HG02678 (cell line): Measurements from ENCODE around the gene ERC1.
"Not testable (repeated sequence)": the region's sequence is repeated elsewhere in the genome, so short reads cannot be mapped to it uniquely, and the experiment has no call there.

ENCODE experiments used
- ATAC-seq: cut with Tn5 transposase; IDR thresholded peaks from one replicate; pipeline ENCODE4 v1.9.1; 2021; ENCODE audit warnings: mild to moderate bottlenecking, moderate library complexity; ENCODE audit not compliant: unreplicated experiment

Gene ERC1

DNA sequence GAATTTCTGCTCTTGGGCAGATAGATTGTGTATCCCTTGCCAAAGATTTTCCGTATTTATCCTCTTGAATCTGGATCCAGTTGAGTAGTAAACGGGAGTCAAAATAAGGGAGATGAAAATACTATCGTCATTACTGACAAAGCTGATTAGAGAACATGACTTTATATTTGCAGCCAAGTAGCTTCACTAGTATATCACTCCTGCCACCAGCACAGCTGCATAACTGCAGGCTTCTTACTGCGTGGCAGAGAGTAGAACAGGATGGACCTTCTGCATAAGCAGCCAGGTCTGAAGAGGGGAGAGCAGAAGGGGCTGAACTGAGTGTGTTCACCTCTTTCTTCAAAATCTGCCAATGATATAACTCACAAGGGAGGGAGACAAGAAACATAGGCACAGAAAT is 319.6 kb downstream of the ERC1 start:
- no peak for ATAC-seq

DNA sequence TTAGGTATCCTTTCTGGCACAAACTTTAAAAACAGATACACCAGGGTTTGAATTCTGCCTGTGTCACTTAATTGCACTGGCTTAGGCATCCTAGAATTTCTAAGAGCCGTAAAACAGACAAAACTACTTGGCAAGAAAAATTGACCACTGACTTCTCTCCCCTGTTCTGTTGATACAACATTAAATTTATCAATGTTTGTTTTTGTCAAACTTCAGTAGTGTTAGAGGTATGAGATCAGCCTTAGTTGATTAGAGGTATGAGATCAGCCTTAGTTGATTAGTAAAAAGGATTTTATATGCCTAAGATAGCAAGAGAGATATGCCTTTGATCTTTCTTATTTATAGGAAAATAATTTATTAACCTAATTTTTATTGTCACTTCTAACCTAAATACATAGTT is 320.1 kb downstream of the ERC1 start:
- ATAC-seq, result no peak

DNA sequence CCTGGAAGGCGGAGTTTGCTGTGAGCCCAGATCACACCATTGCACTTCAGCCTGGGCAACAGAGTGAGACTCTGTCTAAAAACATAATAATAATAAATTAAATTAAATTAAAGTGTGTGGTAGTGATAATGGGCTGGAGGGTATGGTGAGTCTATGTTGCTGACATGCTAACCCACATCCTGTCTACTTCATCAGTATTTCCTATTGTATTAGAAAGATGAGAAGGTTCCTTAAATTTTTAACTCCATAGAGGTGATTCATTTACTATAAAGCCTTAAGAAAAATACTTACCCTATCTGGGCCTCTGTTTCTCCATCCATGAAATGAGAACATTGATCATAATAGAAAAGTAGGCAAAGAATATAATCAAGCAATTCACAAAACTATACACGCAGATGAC is 322.9 kb downstream of the ERC1 start:
- no peak for ATAC-seq

DNA sequence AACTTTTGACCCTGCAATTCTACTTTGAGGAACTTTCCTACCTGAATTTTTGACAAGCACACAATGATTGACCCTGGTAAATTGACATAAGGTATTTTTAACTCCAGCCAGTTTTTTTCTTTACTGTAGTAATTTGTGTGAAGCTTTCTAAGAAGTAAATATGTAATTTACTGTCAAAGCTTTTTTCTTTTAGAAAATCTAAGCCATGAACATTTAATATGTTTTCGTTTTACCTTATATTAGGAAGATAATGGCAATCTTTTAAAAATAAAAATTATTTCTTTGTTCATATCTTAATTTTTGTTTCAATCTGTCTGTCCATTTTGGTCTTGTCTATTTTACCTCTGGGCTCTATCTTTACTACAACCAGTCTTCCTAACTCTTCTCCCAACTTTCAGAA is 323.5 kb downstream of the ERC1 start:
- no peak for ATAC-seq

DNA sequence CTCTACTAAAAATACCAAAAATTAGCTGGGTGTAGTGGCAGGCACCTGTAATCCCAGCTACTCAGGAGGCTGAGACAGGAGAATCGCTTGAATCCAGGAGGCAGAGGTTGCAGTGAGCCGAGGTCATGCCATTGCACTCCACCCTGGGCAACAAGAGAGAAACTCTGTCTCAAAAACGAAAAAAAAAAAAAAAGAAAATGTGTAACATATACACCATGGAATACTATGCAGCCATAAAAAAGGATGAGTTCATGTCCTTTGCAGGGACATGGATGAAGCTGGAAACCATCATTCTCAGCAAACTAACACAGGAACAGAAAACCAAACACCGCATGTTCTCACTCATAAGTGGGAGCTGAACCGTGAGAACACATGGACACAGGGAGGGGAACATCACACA is 326.0 kb downstream of the ERC1 start:
- ATAC-seq, result not testable (repeated sequence)

DNA sequence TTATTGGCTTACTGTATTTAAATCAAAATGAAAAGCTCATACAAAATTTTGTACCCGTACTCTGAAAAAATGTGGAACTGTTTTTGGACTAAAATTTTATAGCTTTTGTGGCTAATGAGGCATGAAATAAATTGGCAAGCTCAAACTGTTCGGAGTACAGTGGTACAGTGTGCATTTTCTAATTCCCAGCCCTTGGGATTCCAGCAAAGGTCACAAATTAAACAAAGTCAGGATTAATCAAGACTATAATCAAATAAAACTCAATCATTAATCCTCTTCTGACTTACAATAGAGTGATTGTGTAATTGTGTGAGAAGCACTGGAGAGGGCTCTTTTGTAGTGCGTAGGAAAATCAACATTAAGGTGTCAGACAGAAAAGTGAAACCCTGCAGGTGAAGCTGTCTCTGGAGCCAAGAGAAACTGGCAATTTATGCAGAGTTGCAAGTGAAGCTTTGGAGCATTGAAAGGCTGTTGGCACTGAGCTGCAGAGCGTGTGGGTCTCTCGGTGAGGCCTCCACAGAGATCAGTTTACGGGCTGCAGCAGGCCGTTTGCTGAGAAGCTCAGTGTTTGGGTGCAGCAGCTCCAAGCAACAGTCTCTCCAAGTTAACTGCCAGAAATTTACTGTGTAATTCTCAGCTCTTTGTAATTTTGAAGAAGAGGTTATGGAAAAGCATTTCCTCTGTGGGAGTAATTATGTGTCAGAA is 327.5 kb downstream of the ERC1 start:
- ATAC-seq, result no peak

DNA sequence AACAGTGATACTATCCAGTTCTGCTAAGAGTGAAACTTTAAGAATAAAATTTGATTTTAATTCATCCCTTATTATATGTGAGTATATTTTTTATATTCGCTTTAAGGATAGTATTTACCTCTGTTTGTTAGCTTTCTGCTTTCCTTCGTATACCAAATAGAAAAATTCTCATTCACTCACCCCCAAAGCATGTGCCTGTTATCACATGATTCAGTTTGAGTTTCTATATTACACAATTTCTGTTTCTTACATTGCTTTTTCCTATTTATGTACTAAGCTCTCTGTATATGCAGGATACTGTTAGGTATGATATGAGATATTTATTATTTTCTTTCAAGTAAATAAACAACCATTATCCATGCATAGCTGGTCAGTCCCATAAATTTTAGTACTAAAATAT is 328.2 kb downstream of the ERC1 start:
- no peak for ATAC-seq

DNA sequence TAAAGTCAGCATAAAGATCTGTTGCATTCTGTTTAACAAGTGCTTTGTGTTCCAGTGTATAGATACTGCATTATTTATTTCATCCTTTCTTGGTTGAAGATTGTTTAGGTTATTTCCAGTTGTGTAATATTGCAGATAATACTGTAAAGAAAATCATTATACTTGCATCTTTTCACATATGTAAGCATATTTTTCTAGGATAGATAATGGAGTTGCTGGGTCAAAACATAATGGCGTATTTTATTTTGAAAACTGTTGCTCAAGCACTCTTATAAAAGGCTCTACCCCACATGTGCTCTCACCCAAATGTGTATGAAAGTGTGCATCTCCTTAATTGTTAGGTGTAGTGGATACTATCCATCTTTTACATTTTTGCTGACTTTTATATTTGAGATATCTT is 329.0 kb downstream of the ERC1 start:
- no peak for ATAC-seq

DNA sequence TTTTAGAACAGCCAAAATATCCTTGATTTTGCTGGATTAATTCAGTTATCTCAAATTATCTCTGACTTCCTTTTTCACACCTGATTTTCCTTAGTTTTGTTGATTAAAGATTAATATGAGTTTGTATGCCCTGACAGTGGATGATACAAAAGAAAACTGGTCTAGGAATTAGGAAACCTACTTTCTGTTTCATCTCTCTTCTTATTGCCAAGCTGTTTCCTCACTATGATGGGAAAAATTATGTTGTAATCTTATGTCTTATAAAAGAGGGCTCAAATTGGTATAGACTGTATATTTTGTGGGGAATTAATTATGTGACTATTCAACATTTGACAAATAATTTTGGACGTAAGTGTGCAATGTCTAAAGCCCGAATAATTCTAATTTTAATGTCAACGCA is 331.8 kb downstream of the ERC1 start:
- no peak for ATAC-seq

DNA sequence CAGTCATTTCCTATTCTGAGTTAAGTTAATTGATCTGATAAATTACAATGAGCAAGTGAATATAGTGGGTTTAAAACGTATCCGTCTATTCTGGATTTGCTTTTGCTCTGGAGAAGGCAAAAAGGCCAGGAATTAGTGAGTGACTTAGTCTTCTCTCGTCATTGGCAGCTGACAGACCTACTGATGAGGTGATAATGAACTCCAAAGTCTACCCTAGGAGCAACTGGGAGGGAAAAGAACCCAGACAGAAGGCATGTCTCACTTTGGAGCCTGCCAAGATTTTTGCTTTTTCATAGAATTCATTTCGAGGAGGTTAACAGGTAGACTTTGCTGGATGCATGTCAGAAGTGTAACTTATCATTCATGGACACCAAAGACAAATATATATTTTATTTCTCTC is 333.1 kb downstream of the ERC1 start:
- no peak for ATAC-seq

DNA sequence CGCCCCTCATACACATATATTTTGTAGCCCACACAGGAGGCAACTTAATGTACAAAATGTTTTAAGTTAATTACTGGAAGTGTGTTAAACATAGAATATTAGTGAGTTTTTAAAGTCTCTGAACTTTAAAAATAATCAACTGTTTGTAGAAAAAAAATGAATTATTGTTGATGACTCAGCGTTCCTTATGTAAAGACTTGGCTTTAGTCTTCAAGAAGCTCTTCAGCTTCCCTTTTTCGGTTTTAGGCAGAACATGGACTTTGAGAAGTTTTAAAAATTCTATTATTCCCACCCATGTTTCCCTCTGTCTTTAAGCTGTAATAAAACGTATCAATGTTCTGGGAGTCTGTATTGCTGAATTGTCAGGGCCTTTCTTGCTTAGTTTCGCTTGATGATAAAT is 333.9 kb downstream of the ERC1 start:
- no peak for ATAC-seq

DNA sequence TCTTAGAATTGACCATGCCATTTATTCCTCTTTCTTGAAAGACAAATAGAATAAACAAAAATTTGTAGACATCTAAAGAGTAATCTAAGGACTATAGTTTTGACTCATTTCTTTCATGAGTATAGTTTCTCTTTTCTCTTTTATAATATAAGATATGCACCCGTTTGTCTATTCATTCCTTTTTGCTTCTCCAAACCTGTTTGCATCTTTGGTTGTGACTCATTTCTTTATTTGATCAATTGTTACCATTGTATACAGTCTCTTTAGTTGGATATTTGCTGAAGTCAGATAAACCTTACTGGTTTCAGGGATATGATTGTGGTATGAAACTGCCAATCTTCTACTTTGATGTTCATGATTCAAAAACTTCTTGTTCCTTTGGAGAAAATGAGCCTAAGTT is 334.6 kb downstream of the ERC1 start:
- no peak for ATAC-seq

DNA sequence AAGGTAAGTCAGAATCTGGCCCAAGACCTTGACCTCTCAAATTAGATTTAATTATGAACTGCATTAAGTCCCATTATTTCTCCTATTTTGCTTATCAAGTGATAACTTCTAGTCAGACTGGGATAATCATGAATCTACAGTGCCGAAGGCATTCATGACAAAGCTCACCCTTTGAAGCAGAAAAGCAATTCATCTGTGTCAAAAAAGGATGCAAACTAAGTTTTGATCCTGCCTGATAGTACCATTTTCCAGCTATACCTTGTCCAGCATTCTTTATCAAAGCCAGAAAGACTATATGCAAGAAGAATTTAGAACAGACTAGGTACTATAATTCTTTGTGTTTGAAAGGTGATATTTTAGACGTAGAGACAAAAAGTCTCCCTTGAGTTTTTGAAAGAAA is 335.2 kb downstream of the ERC1 start:
- no peak for ATAC-seq

DNA sequence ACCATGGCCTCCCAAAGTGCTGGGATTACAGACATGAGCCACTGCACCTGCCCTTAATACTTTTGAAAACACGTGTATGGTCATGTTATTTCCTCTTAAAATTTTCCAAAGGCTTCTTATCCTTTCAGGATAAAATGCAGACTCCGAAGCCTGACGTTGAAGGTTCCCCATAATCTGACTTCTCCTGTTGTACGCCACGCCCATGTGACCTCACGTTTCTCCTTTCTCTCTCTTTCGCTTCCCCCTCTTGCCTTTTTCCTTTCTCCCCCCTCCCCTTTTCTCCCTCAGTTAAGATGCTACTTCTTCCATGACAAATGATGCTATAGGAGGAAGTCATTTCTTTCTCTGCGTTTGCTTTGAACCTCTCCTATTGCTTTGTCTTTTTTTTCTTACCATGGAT is 337.4 kb downstream of the ERC1 start:
- no peak for ATAC-seq

DNA sequence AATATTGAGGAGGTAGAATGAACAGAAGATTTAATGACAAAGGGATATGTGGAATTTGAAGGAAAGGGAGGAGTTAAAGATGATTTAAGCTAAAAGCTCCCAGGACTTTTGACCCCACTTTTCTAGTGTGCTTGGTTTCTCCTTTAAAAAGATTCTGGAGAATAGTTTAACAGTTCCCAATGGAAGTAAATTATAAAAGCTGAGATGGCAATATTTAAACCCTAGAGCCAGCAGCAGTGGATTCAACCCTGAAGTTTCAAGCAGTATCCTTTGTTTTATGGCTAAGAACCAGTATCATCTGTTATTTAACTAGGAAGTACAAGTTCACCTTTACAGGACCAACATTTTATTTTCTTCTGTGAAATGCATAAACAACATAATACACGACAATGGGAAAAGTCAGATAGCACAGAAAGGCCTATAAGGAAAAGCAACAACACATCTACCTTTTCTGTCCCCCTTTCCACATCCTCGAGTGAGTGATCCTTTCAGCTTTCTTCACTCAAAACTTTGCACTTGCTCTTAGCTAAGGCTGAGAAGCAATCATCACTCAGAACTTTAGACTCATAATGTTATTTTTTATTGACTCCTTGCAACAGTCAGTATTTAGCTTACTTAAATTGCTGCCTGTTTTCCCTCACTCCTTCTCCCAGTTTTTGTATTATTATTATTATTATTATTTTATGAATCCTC is 338.9 kb downstream of the ERC1 start:
- ATAC-seq, result no peak

DNA sequence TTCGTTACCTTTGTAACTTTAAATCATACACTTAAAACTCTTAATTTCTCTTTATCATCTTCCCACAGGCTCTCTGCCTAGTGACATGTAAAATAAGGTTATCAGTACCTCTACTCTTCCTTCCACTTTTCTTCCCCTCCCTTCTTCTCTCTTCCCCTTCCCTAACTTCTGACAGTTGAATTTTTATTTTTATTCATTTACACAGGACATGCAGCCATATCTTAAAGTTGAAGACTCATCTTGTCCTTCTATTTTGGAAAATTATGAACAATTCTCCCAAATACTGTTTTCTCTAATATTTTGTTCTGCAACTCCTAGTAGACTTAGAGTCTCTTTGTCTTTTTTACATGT is 339.4 kb downstream of the ERC1 start:
- ATAC-seq, result no peak

DNA sequence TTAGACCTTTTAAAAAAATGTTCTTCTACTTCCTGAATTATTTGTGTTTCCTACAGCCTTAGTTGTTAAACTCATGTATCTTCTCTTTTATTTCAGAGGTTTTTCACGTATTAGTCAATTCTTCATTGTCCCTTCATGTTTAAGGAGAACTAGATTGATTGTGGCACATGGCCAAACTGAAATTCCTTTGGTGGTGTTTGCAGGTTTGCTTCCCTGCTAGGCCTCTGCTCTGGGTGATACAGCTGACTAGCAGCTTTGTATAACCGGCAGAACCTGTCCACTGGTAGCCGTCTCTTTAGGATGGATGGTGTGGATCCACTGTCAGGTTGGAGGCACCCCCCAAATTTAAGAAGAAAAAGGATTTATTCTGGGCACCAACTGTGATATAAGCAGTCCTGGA is 341.3 kb downstream of the ERC1 start:
- ATAC-seq, result no peak

DNA sequence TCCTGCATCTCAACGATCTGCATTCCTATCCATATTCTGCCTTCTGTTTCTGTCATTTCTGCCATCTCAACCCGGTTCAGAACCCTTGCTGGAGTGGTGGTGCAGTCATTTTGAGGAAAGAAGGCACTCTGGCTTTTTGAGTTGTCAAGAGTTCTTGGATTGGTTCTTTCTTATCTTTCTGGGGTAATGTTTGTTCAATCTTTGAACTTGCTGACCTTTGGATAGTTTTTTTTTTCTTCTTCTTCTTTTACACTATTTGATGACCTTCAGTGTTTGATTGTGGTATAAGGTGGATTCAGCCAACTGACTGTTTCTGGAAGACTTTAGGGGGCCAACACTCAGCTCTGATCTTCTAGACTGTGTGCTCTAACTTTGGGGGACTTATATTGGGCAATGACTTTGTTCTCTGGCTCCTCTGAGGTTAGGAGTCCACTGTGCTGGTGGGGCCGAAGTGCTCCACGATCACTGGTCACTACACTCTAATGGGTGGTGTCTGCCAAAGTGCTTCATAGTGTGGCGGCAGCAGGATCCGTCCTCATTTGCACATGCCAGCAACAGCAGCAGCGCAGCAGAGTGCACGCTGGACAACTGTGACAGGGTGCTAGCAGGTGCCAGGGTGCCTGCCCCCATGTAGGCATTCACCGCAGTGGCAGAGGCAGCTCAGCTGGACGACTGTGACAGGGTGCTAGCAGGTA is 347.6 kb downstream of the ERC1 start:
- ATAC-seq, result no peak

DNA sequence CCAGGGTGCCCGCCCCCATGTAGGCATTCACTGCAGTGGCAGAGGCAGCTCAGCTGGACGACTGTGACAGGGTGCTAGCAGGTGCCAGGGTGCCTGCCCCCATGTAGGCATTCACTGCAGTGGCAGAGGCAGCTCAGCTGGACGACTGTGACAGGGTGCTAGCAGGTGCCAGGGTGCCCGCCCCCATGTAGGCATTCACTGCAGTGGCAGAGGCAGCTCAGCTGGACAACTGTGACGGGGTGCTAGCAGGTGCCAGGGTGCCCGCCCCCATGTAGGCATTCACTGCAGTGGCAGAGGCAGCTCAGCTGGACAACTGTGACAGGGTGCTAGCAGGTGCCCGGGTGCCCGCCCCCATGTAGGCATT is 348.1 kb downstream of the ERC1 start:
- not testable (repeated sequence) for ATAC-seq

DNA sequence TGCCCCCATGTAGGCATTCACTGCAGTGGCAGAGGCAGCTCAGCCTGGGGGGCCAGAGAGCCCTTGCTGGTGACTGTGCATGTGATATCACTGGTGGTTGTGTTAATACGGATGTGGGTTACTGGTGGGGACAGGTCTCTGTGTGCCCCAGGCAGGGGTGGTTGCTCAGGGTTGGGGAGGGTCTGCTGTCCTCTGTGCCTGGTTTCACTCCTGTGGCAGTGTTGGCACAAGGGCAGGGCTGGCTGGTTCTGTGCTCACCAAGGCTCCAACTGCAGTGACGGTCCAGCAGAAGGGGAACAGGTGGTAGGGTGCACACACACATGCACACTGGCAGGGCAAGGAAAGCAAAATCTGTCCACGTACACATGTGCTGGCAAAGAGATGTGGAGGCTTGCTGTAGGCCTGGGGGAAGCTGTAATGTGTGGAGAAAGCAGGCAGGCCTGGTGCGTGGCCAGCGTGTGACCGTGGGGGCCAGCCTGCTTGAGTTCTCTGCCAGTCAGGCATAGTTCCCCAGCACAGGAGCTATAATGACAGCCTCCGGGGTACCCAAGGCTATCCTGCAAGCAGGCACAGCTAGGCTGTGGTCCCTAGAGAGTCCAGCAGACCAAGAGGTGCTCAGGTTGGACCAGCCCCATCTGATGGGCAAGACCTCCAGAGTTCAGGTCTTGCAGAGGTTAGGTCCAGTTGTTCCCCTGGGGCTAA is 348.7 kb downstream of the ERC1 start:
- ATAC-seq, result no peak

DNA sequence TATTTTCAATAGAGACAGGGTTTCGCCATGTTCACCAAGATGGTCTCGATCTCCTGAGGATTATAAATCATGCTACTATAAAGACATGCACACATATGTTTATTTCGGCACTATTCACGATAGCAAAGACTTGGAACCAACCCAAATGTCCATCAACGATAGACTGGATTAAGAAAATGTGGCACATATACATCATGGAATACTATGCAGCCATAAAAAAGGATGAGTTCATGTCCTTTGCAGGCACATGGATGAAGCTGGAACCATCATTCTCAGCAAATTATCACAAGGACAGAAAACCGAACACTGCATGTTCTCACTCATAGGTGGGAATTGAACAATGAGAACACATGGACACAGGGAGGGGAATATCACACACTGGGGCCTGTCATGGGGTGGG is 350.2 kb downstream of the ERC1 start:
- ATAC-seq, result not testable (repeated sequence)

DNA sequence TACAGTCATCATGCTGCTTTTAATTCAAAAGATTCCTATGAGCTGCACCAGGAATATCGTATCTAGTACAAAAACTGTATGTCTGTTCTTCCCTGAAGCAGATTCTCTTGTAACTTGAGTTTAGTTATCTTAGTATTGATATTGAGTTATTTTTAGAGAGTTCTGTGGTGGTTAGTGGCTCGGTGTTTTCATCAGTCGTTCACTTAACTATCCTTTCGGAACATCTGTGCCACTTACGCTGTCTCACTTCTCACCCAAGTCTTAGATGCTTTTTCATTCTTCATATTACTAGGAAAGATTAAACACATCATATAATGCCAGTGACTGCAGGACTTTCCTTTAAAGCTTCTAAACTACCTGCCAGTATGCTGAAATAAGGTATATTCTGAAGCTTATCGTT is 352.4 kb downstream of the ERC1 start:
- ATAC-seq, result no peak
